DMS 273 treated with DMSO at 0.1 percent for 48 hours (cell line): ENCODE results near the gene TSPAN9.

ENCODE experiments used
- DNase-seq: peaks from one replicate; lab custom pipeline; 2025; lab: John Stamatoyannopoulos, UW

The TSPAN9 gene

DNA sequence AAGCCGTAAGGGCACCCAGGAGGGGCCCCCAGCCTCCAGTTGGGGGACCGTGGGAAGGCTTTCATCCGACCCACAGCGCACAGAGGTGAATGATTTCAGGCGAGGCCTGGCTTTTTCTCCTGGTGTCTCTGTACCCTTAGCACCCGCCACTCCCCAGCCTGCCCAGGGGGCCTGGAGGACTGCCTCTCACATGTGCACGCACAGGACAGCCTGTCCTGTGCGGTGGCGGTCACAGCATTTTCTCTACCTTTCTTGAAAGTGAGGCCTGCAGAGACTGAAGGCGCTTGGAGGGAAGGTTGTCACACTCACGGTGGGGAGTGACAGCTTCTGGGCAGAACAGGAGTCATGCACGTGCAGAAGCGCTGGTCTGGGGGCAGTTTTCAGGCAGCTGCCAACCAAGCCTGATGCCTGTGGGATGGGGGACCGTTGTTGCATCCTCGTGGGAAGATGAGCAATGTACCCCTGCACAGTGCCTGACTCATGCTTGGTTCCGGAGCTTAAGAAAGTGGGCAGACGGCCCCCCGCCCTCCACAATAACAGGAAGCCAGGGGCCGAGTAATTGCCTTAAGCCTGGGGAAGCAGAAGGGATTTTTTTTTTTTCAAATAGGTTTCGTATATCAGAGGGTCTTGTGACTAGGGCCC, 148.1 kb downstream of the TSPAN9 start:
- no peak for DNase-seq

DNA sequence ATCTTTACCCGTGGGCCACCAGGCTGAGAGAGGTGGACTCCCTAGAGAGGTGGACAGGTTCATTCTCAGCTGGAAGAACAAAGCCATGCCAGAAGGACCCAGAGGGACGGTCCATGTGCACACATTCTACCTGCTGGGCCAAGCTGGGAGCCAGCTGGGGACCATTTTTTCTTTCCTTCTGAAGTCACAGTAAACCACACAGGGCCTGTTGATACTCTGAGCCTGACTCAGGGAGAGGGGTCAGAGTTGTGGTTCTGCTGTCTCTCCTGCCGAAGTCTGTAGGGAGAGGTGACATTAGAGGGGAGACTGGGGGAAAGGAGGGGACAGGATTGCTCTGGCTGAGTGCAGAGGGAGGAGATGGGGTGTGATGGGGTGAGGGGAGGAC, 148.6 kb downstream of the TSPAN9 start:
- DNase-seq, result no peak

DNA sequence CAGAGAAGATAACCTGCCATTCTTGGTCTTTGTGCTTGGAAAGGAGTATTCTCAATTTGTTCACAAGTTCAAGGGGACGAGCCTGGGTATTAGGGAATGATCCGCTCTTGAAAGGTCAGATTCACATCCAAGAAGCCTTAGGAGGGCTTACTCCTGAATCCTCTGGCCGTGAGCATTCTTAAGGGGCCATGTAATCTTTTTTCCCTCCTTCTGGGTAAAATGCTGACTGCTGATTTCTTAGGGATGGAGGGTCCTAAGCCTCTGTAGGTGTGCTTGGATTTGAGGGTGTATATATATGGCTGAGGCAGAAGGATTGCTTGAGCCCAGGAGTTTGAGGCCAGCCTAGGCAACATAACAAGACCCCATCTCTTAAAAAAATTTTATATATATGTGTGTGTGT, 149.1 kb downstream of the TSPAN9 start:
- no peak for DNase-seq

- no peak for DNase-seq
These were observed 150.1 kb downstream of the TSPAN9 start for GRCh38 chr12:3227076-3227975.

DNA sequence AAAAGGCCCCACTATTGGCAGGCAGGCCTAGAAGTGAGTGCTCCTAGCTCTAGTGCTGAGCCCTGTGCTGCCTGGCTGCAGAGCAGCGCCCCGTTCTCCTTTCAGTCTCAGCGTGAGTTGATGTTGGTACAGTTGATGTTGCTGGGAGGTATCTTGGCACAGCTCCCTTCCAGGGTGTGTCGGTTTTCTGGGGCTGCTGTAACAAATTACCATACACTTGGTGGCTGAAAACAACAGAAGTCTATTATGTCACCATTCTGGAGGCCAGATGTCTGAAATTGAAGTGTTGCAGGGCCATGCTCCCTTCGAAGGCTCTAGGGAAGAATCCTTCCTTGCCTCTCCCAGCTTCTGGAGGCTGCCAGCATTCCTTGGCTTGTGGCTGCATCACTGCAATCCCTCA, 151.4 kb downstream of the TSPAN9 start:
- DNase-seq, result no peak

DNA sequence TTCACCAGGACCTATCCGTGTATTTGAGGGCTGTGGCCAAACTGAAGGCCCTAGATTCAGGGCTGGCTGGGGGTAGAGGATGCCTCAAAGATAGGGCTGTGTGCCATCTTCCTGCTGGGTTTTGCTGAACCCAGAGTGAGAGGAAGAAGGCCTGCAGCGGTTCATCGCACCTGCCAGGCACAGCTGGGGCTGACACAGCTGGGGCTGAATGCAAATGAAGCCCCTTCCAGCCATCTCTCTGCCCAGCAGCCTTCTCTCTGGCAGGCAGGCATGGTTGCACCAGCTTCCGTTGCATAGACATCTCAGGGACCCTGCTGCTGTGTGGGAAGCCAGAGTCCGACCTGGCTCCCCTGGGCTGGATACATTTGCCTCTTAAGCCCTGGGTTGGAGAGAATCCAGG, 152.4 kb downstream of the TSPAN9 start:
- no peak for DNase-seq

DNA sequence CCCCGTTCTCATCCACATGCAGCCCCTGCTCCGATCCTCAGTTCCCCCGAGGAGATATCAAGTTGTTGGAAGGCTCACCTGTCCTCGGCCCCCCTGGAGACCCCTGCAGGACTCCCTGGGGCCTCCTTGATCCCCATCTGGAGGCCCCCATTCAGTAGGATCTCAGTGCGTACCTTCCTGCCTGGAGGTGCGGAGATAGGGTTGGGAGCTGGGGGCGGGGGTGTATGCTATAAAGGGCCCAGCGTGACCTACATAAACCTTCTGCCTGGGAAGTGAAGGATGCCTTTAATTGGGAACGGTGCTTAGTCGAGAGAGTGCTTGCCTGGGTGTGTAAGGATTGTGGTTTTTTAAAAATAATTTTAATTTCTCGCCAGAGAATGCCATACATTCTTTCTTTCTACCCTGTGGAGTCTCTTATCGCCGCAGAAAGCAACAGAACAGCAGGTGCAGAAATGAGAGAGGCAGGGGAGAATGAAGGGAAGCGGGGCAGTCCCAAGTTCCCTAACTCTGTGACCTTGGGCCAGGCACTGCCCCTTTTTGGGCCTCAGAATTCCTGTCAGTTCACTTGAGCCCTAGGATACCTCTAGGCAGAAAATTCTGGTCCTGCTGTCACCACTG, 153.7 kb downstream of the TSPAN9 start:
- no peak for DNase-seq

DNA sequence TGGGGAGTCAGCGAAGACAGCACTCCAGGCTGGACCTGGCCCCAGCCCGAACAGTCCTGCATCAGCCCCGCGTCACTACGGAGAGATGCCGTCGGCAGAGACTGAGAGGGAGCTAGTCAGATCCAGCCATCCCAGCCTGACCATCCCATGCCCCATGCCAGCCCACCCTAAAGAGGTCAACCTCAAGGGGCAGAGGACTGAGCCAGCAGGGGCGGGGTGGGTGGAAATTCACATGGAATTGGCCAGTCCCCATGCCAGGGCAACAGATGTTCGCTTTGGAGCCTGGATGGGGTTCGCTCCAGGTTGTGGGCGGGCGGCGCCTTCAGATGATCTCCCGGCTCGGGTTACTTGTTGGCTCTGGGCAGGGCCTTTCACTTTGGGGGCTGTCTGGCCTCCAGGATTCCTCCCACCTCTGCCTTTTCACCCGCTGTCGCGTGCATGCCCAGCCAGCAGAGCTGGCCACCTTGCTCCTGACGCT, 154.3 kb downstream of the TSPAN9 start:
- peak; percentile 65 for DNase-seq

- no peak for DNase-seq
These were observed 156.6 kb downstream of the TSPAN9 start for GRCh38 chr12:3233797-3234196.

DNA sequence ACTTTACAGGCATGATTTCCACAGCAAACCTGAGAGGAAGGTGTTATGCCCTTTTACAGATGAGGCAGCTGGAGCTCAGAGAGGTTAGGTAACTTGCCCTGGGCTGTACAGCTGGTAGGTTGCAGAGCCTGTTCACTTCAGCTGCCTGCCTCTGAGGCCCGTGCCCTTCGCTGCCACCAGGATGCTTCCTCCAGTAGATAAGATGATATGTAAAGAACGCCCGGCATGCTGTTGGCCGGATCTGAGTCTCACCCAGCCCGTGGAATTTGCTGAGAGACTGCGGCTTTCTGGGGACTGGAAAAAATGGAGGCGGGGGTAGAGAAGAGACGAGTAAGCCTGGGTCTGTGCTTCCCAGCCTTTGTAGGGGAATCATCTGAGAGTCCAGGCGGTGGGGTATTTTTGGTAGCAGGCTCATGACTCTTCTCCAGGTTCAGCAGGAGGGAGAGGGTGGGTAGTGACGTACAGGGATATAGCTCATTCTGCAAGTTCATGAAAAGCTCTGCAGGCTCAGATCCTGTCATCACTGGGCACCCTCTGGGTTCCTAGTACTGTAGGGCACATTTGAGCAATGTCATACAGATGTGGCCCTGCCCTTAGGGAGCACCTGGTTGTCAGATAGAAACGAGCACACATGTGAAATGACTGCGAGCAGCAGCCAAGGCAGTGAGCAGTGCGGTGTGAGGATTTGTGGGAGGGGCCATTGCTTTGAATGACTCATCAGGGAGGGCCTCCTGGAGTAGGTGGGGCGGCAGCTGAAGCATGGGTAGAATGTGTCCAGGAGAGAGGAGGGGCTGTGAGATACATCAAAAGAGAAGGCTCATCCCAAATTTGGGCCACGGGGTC, 159.4 kb downstream of the TSPAN9 start:
- DNase-seq, result no peak

DNA sequence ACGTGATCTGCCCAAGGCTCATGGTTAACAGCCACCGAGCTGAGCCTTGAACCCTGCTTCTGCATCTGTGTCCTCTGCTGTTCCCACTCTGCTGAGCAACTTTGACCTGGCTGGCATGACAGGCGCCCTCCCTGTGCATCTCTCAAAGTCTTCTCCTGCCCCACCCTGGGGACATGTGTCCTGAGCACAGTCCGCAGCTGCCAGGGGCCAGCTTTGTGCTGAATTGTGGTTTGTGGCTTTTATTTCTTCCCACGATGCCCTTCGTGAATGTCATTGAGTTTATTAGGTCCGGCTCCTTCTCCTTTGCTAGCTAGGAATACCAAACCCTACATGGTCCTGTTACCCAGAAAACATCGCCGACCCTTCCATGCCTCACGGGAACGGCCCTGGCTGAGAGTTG, 161.0 kb downstream of the TSPAN9 start:
- no peak for DNase-seq

DNA sequence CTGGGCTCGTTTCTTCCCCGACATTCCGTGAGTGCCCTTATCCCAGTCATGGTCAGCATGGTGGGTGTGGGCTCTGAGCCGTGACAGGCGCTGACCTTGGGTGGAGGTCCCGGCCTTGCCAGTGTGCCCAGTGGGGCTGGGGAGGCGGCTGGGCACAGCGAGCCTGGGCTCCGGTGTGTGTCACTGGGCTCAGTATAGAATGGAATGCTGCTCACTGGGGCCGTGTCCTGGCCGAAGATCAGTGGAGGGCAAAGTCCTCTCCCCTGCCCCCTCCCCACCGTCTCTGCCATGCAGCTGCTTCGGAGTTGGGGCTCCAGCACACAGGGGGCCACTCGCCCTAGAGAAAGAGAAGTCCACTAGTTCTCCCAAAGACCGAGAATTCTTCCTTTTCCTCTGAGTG, 164.4 kb downstream of the TSPAN9 start:
- no peak for DNase-seq

GRCh38 chr12:3242199-3242863, 165.2 kb downstream of the TSPAN9 start:
- DNase-seq, result no peak

- no peak for DNase-seq
These were observed 166.4 kb downstream of the TSPAN9 start for GRCh38 chr12:3243376-3244084.

- DNase-seq, result no peak
These were observed 167.1 kb downstream of the TSPAN9 start for GRCh38 chr12:3244219-3244750.

GRCh38 chr12:3246253-3246652, 169.1 kb downstream of the TSPAN9 start:
- DNase-seq, result no peak

DNA sequence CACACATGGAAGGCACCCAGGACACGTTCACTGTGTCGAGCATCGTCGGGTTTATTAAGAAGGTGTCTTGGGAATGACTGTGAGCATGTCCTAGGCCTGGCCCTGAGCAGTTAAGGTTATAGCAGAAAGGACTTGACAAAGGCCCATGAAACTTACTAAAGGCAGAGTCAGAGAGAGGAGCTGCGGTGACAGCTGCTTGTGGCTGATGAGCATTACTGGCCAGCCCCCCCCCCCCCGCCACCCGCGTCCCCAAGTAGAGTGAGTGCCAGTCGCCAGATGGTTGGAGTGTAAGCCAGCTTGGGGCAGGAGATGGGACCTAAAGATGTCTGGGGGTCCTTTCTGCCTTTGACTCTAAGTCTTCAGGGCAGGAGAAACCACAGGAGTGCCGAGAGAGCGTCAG, 169.9 kb downstream of the TSPAN9 start:
- DNase-seq, result no peak

DNA sequence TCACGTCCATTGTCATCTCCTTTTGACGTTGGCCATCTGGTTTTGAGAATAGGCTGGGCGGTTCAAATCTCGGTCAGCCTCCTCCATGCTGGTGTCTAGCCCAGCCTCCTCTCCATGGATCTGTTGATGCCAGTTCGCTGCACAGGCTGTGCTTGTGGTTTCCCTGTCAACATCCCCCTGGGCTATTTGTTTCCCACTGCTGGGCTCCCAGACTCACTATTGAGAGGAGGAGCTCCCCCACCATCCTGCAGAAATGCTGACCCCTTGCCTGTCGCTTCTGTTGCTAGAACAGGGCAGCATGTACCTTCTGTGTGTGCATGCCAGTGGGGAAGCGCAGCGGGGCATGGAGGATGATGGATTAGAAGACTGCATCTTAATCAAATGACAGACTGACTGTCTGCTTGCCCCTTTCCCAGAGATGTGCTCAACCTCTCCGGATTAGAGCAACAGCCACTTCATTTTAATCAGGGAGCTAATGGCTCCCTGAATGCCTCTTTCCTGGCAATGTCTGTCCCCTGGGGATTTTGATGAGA, 170.5 kb downstream of the TSPAN9 start:
- no peak for DNase-seq

GRCh38 chr12:3249081-3249800, 172.1 kb downstream of the TSPAN9 start:
- DNase-seq, result no peak

DNA sequence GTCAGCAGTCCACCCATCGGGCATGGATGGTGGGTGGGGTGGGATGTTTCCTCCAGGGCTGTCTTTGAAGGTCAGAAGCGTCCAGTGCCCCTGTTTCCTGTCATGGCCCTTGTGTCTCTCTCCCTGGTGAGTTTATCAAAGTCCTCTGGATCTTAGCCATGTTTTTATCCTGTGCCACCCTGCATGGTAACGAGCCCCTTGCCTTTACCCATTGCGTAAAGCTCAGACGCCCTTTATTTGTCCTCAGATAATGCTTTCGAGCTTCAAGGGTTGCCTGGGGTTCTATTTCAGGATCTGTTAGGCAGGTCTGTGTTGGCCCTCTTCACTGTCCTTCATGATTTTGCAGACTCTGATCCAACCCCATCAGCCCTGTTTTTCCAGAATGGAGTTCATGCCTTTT, 172.9 kb downstream of the TSPAN9 start:
- no peak for DNase-seq
